Measurements from ENCODE around the gene SLC23A3.

Gene SLC23A3

GRCh38 chr2:219175928-219176817, 6.3 kb upstream of the SLC23A3 start:
- peak; percentile 69 to 88 (median 77) for DNase-seq

GRCh38 chr2:219175486-219175885, 5.7 kb upstream of the SLC23A3 start:
- DNase-seq, result no peak

GRCh38 chr2:219174801-219175200, 5.0 kb upstream of the SLC23A3 start:
- no peak for DNase-seq

- DNase-seq, result no peak
These were observed 4.3 kb upstream of the SLC23A3 start for GRCh38 chr2:219174146-219174545.

GRCh38 chr2:219173176-219173575, 3.3 kb upstream of the SLC23A3 start:
- no peak for DNase-seq

- DNase-seq, result no peak
These were observed 2.7 kb upstream of the SLC23A3 start for GRCh38 chr2:219172231-219173154.

GRCh38 chr2:219171231-219171651, 1.4 kb upstream of the SLC23A3 start:
- DNase-seq, result peak; percentile 67 to 72 (median 69)

- no peak for DNase-seq
These were observed 897 bp downstream of the SLC23A3 start for GRCh38 chr2:219168932-219169331.

- DNase-seq, result peak in 2 of 3 donors; percentile 12 to 35
These were observed 1.3 kb downstream of the SLC23A3 start for GRCh38 chr2:219168526-219168925.

GRCh38 chr2:219167997-219168396, 1.8 kb downstream of the SLC23A3 start:
- no peak for DNase-seq

- DNase-seq, result no peak
These were observed 4.5 kb downstream of the SLC23A3 start for GRCh38 chr2:219165058-219165911.

GRCh38 chr2:219163156-219163555, 6.7 kb downstream of the SLC23A3 start:
- DNase-seq, result no peak

- no peak for DNase-seq
These were observed 8.7 kb downstream of the SLC23A3 start for GRCh38 chr2:219161097-219161496.

- peak; percentile 95 to 98 (median 95) for DNase-seq
These were observed 9.4 kb downstream of the SLC23A3 start, which contains the start of gene NHEJ1 for GRCh38 chr2:219160186-219161017. Gene NHEJ1, minus strand, starts transcription at chr2:219160815. Its CDS starts 2,453 bp downstream, at chr2:219158362.

GRCh38 chr2:219159771-219160185, 10.1 kb downstream of the SLC23A3 start:
- DNase-seq, result no peak

- no peak for DNase-seq
These were observed 11.2 kb downstream of the SLC23A3 start for GRCh38 chr2:219158586-219158985.

- no peak for DNase-seq
These were observed 11.8 kb downstream of the SLC23A3 start for GRCh38 chr2:219158025-219158424.

GRCh38 chr2:219157396-219157795, 12.4 kb downstream of the SLC23A3 start:
- DNase-seq, result no peak

GRCh38 chr2:219155054-219155644, 14.7 kb downstream of the SLC23A3 start:
- peak; percentile 86 to 93 (median 87) for DNase-seq

GRCh38 chr2:219149667-219150066, 20.2 kb downstream of the SLC23A3 start:
- DNase-seq, result no peak

GRCh38 chr2:219142329-219142728, 27.5 kb downstream of the SLC23A3 start:
- peak in 1 of 3 donors; percentile 19 for DNase-seq

Measured in suppressor macrophage treated with lipopolysaccharide for 1 hour (primary cell).